A172 (cell line): ENCODE measurements around the gene PDE10A. TPM values are rescaled to one million over a fixed set of nuclear protein-coding genes. Genes with fewer than 3 reads are reported as not detected.
"Not testable (repeated sequence)": the region's sequence is repeated elsewhere in the genome, so short reads cannot be mapped to it uniquely, and the experiment has no call there.

Experiments
- DNase-seq: peaks from one replicate; pipeline ENCODE4 v3.0.0-alpha.2; 2015; ENCODE audit warnings: low spot score
- total RNA-seq: library from RNA; depleted of rRNA; stranded (reverse); fragments of >200 nt; shearing (Covaris generic); gene quantifications from 2 replicates; pipeline ENCODE4 v1.2.3, GENCODE V29; 2014

PDE10A gene
- total RNA-seq, 1 experiment from 2014 or later, result 13.9 TPM

DNA sequence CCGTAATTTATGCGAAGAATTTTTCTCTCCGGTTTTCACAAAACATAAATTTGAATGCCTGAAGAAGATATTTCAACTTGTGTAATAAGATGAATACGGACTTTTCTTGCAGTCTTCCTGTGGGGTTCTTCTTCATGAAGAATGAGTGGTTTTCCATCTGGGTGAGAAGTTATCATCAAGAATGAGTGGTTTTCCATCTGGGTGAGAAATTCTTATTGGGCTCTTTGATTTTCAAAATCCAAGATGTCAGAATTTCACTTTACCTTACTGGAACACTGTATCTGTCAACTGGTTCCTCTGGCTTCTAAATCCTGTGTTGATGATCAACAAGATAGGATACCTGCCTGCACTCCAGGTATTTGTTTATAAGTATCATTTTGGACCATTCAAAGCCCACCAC is 193.6 kb downstream of the PDE10A start:
- no peak for DNase-seq

DNA sequence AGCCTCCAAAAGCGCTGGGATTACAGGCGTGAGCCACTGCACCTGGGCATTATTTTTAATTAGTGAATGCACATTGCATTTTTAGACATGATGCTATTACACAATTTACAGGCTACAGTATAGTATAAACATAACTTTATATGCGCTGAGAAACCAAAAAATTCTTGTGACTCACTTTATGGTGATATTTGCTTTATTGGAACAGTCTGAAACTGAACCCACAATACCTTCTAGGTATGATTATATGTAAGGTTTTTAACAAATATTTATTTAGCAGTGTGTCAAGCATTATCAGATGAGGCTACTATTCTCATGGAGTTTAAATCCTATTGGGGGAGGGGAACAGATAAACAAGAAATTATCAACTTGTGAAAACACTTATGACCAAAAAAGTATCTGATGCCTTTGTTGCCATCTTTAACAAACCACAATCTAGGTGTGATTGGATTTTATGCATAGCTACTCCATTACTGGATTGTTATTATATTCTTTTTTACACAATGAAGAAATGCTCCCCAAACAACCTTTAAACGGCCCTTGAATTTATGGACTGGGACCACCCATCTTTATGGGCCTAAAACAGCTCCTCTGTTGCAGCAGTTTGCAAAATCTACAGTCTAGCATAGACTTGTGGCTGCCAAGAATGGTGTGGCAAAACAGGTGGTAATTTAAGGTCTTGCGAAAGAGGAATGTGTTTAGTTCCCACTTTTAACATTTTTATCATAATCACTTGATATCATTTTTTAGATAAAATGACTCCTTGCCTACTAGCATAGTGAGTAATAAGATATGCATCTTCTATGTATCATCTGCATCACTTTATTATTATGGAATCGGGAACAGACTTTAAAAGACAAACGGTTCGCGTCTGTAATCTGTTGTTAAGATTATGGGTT is 194.5 kb downstream of the PDE10A start:
- DNase-seq, result no peak

DNA sequence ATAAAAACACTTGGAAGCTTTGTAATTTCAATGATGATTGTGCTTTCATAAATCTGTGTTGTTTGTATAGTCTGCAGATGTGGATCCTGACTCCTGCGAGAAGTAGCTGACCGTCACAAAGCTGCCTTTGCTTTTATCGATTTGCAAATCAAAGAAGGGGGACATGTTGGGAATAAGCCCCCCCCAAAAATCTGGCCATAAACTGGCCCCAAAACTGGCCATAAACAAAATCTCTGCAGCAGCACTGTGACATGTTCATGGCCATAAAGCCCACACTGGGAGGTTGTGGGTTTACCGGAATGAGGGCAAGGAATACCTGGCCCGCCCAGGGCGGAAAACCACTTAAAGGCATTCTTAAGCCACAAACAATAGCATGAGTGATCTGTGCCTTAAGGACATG is 199.5 kb downstream of the PDE10A start:
- DNase-seq, result not testable (repeated sequence)

DNA sequence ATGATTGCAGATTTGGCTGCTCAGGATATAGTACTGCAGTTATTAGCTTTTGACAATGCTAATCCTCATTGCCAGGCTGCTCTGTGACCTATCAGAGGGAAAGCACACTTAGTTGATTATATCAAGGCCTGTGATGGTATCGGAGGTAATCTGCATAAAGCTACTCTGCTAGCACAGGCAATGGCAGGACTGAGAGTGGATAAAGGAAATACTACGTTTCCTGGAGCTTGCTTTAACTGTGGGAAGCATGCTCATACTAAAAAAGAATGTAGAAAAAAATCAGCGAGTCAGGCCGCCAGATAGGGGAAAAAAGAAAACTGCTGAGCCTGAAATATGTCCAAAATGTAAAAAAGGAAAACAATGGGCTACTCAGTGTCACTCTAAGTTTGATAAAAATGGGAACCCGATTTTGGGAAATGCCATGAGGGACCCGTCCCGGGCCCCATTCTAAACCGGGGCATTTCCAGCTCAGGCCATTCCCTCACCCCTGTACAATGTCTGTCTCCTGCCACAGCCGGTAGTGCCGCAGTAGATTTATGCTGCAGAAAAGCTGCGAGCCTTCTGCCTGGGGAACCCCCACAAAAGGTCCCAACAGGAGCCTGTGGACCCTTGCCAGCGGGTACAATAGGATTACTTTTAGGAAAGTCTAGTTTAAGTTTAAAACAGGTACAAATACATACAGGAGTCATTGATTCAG is 203.3 kb downstream of the PDE10A start:
- DNase-seq, result not testable (repeated sequence)

DNA sequence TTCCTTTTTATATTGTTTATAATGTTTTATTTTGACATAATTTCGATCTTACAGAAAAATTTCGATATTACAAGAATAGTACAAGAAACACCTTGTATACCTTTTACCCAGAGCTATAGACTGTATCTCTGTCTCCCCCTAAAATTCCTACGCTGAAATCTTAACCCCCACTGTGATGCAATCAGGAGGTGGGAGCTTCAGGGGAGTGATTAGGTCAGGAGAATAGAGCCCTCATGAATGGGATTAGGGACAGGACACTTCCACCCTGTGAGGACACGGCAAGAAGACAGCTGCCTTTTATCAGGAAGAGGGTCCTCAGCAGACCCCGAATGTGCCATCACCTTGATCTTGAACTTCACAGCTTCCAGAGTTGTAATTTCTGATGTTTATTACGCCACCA is 204.9 kb downstream of the PDE10A start:
- DNase-seq, result no peak

DNA sequence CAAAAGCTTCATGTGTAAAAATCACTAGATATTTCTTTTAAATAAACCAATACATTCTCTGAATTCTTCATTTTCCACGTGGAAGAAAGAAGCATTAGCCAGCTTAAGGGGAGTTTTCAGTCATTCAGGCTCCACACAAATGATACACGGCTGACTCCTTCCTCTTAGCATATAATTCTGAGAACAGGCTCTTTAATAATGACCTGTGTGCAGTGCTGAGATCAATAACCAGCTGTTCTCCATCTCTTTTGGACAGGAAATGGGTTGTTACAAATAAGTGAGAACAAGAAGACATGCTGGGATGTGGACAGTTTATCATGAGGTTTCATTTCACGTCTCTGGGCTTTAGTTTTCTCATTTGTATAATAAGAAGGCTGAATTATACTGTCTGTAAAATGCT is 206.8 kb downstream of the PDE10A start:
- DNase-seq, result no peak

DNA sequence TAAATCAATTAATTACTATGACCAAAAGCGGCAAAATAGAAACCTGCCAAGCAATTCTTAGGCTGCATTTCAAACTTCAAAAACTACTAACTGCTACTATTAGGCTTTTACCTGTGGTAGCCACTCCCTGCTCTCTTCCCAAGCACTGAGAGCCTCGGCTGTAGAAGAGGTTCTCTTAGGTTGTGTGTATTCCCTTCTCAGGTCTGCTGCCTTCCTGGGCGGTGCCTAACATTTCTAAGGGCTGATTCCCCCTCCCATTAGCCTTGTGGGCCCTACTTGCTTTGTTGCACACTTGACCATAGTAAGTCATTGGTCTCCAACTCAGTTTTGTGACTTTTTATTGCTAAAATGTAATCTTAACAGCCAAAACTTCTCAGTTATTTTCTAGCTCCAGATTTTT is 207.6 kb downstream of the PDE10A start:
- no peak for DNase-seq

DNA sequence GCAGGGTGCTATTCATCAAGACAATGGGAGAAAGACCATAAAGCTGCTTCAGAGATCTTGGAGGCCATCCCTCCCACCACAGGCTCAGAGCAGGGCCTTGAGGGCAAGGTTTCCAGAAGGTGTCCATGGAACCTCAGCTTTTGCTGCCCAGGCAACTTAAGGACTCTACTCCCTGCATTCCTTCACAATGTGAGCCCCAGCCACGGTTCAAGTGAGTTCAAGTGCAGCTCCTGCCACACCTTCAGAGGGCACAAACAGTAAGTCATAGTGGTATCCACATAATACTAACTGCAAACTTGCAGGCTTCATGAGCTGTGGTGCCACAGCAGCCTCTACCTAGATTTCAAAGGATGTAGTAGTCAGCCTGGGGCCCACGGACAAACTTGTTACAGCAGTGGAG is 209.6 kb downstream of the PDE10A start:
- DNase-seq, result no peak

DNA sequence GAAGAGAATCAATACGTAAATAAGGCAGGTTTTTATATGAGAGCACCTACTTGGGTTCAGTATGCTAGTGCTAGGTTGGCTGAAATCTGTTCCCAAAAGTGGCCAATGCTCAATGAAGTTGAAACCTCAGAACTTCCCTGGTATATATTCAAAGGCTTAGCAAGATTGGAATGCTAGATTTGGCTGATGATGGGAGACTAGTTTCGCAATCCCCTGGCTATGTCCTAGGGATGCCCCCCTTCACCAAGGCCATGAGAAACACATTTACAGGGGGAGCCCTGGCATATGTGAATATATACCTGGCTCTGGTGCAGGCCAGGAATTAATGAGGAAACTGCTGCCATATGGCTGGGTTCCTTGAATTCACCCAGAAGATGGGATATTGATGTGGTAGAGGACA is 211.2 kb downstream of the PDE10A start:
- no peak for DNase-seq

DNA sequence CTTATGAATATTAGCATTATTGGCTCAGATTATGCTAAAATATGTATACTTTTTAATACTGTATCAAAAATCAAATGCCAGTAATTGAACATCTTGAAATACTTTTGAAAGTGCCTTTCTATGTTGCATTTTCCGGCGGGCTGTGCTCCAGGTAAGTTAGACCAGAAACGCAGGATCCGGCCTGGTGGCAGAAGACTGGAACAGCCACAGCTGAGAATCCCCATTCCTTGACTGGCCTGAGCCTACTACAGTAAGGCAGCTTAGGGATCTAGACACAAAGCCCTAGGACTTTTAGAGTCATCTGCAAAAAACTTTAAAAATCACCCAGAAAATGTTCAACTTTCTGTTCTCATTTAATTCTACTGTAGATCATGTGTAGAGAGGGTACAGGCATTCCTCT is 214.8 kb downstream of the PDE10A start:
- no peak for DNase-seq

DNA sequence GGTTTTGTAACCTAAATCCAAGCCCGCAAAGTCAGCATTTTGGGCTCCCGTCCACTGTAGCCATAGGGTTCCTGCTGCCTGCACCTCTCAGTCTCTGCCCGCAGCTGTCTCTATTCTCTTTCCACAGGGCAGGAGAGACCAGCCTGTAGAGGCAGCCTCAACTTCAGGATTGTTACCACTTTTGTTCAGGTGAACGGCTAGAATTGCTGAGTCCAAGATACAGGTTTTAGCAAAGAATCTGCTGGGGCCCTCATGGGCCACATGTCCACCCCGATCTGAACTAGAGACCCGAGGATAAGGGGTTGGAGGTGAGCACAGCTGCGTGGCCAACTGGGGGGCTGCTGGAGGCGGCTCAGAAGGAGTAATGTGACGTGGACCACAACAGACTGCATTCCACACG is 215.9 kb downstream of the PDE10A start:
- DNase-seq, result no peak

DNA sequence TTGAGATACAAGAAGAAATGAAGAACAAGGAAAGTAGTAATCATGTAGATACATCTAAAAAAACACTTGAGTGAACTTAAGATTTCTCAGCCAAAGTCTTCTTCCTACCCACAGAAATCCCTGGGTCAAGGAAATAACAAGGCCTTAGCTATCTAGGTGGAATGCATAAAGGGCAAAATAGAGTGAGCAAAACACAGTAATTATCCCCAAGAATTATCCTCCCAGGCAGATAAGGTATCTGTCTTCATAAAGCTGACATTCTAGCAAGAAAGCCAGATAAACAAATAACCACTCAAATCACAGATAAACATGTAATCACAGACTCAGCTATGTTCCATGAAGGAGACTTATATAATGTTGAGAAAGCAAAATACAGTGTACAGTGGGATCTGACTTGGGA is 216.7 kb downstream of the PDE10A start:
- no peak for DNase-seq

DNA sequence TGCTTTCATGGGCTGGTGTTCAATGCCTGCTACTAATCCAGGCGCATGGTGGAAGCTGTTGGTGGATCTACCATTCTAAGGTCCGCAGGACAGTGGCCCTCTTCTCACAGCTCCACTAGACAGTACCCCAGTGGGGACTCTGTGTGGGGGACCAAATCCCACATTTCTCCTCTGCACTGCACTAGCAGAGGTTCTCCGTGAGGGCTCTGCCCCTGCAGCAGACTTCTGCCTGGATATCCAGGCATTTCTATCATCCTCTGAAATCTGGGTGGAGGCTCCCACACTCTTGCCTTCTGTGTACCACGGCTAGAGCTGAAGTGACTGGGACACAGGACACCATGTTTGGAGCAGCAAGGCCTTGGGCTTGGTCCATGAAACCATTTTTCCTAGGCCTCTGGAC is 219.6 kb downstream of the PDE10A start:
- no peak for DNase-seq

DNA sequence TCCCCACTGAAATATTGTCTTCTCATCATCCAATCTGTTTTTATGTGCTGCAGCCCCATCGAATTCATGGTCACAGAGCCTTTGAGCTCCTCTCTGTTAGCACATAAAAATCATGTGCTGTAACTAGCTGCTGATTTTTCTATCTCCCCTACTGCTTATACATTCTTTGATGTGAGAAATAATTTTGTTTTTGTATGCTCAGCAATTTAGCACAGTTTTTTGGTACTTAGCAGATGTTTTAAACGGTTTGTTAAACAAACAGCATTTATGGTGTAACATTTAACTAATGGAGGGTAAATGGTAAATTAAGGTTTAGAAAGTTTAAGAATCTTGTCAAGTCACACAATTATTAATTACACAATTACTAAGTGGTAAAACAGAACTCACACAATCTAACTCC is 221.9 kb downstream of the PDE10A start:
- DNase-seq, result no peak

DNA sequence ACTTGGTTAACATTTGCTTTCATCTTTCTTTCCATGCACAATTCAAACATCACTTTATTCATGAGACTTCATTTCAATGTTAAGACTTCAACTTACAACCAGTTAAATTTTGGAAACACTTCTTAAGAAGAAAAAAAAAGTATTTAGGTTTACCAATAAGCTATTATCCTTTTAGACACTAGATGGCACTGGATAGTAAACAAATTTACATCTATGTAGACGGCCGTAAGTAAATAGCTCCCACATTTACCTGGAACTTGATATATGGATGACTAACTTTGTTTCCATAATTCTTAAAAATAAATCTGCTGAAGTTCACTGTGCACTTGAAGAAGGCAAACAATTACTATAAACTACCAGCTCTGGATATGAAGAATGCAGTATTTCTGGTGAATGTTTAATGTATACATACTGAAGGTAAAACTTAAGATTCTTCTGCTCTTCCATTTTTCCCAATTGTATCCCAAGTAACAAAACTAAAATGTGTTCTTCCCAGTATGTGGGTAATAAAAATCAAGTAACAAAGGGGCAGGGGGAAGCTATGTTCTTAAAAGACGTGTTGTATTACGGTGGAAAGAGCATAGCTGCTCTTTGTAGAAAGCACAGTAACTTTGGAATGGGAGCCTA is 223.0 kb downstream of the PDE10A start:
- DNase-seq, result peak; percentile 33

DNA sequence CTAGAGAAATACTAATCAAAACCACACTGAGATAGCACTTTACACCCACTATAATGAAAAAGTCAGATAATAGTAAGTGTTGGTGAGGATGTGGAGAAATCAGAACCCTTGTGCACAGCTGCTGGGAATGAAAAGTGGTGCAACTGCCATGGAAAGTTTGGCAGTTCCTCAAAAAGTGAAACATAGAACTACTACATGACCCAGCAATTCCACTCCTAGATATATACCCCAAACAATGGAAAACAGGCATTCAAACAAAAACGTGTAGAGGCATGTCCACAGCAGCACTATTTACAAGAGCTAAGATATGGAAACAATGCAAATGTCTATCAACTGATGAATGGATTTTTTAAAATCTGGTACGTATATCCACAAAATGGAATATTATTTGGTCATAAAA is 236.1 kb downstream of the PDE10A start:
- no peak for DNase-seq

DNA sequence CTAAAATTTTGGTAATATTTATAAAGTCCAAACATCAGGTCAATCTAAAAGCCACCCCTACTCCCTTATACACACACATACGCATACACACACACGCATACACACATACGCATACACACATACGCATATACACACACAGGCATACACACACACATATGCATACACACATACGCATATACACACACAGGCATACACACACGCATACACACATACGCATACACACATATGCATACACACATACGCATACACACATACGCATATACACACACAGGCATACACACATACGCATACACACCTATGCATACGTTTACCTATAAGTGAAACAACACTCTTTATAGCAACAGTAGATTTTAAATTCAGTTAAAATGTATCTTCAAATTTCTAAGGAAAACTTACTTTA is 240.8 kb downstream of the PDE10A start:
- no peak for DNase-seq

DNA sequence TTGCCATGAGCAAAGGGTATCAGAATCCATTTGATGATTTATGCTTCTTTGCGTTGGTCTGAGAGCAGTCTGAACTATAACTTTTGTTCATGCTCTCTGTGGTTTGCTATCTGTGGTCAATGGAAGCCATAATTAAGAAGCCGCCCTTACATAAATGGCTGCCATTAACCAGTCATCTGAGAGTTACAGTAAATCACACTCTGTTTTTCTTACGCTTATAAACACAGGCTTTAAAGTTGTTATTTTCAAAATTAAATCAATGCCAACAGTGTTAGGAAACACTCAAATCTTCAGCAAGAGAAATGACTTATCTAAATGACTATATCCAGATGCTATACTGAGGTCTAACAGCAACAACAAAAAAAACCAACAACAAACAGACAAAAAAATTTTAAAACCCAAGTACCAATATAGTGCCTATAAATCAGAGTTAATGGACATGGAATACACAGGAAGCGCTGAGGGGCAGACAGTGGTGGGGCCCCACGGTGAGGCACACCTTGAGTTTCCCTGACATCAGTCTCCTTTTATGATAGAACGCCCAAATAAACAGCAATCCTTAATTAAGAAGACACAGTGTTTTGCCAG is 245.7 kb downstream of the PDE10A start:
- DNase-seq, result peak; percentile 11

DNA sequence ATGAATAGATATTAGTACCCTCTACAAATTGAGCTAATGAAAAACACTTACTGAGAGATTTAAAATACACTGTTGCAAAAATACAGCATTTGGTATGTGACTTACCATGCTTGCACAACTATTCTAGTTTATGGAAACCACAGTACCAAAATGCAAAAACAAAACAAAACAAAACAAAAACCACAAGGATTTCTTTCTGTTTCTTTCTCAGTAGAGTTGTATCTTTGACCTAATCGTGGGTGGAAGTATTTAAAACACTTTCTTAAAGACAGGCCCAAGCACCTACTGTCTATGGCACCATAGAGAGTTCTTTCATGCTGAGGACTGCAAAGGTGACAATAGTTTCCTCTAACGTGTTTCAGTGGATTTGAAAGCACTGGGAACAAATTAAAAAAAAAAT is 258.3 kb downstream of the PDE10A start:
- no peak for DNase-seq

DNA sequence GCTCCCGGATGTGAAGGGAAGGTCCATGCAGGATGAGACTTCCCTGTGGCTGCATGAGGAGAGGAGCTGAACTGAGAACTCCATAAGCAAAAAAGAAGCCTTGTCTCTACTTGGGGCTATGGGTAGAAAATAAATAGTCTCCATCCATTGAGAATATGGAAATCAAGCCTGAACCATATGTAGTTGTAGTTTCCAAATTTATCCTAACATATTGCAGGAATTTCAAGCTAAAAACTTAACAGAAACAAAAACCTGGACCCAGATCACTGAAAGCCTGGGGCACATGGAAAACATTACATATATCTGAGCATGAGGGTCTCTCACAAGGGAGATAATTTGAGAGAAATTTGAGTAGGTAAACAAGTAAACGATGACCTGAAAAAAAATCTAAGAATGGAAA is 258.7 kb downstream of the PDE10A start:
- DNase-seq, result no peak

DNA sequence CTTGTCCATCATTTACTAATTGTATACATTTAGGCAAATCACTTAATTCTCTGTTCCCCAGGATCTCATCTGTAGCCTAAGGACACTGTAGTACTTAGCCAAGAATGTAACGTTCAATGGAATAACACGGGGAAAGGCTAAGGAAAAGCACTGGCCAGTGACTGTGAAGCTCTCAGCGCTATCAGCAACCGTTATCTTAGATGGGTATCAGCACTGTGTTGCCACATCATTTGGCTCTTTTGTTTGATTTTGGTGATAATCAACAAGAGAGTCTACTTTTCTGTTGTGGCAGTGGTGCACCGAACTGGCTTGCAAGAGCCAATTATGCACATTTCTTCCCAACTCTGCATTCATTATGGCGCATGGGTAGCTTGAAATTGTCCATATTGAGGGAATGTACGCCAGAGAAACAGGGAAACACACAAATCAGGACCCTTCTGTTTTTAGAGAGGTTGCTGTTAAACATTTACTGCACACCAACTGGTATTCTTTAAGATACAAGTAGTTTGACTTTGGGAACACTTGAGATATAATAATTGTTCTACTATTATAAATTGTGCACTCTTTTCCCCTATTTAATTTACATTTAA is 259.9 kb downstream of the PDE10A start:
- no peak for DNase-seq

DNA sequence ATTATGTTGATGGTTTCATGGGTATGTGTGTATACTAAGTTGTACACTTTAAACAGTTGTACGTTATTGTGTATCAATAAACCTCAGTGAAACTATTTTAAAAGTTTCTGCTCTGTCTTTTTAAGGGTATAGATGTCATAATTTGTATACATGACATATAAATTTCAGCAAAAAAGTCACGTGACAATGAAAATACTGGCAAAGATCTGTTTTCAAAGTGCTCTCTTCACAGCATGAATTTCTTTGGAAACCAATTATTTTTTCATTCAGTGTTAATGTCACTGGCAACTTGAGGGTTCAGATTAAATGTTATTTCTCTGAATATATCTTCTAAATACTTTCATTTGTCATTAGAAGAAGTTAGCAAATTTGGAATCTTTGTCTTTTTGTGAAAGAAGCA is 261.9 kb downstream of the PDE10A start:
- DNase-seq, result no peak
